GM19238 (cell line): ENCODE data around the gene RIMS4.

Experiments used
- DNase-seq: peaks from one replicate; pipeline ENCODE4 v3.0.0; 2011; ENCODE audit warnings: low spot score; ENCODE audit not compliant: insufficient read length

Gene RIMS4

GRCh38 chr20:44723391-44723790, 87.0 kb downstream of the RIMS4 start:
- no peak for DNase-seq

- no peak for DNase-seq
Observed at GRCh38 chr20:44722990-44723389, 87.4 kb downstream of the RIMS4 start.

- DNase-seq: no peak
Observed at GRCh38 chr20:44721785-44722054, 88.6 kb downstream of the RIMS4 start.

- no peak for DNase-seq
Observed at GRCh38 chr20:44720997-44721784, 89.2 kb downstream of the RIMS4 start.

GRCh38 chr20:44720621-44720996, 89.7 kb downstream of the RIMS4 start:
- DNase-seq: no peak

GRCh38 chr20:44719841-44720240, 90.5 kb downstream of the RIMS4 start:
- no peak for DNase-seq

GRCh38 chr20:44717986-44718385, 92.4 kb downstream of the RIMS4 start:
- DNase-seq: no peak

GRCh38 chr20:44716309-44717106, 93.8 kb downstream of the RIMS4 start:
- DNase-seq: no peak

GRCh38 chr20:44715499-44716308, 94.6 kb downstream of the RIMS4 start:
- DNase-seq: no peak

- DNase-seq: no peak
Observed at GRCh38 chr20:44714701-44715498, 95.4 kb downstream of the RIMS4 start, which contains the start of gene CCN5. Gene CCN5, plus strand, starts transcription at chr20:44715369. Its CDS starts 22 bp downstream, at chr20:44715391.

- DNase-seq: no peak
Observed at GRCh38 chr20:44714102-44714700, 96.1 kb downstream of the RIMS4 start.

- no peak for DNase-seq
Observed at GRCh38 chr20:44711237-44711636, 99.1 kb downstream of the RIMS4 start.

GRCh38 chr20:44709797-44710196, 100.5 kb downstream of the RIMS4 start:
- no peak for DNase-seq

GRCh38 chr20:44709380-44709779, 101.0 kb downstream of the RIMS4 start:
- no peak for DNase-seq

GRCh38 chr20:44707018-44707579, 103.2 kb downstream of the RIMS4 start:
- DNase-seq: no peak

GRCh38 chr20:44706301-44707017, 103.9 kb downstream of the RIMS4 start:
- no peak for DNase-seq

- no peak for DNase-seq
Observed at GRCh38 chr20:44705364-44706094, 104.8 kb downstream of the RIMS4 start.

- no peak for DNase-seq
Observed at GRCh38 chr20:44704551-44704971, 105.8 kb downstream of the RIMS4 start.

- DNase-seq: no peak
Observed at GRCh38 chr20:44703956-44704488, 106.3 kb downstream of the RIMS4 start.
